Vagina (tissue), 2 donors: ENCODE data around the gene TASOR2. TPM values are rescaled to one million over a fixed set of nuclear protein-coding genes. Genes with fewer than 3 reads are reported as not detected.

Experiments
- DNase-seq, 2 donors: peaks; one replicate each; pipeline ENCODE4 v3.0.0-alpha.2; 2017; ENCODE audit errors: extremely low spot score in 2 of 2
- H3K27ac ChIP-seq: fragments of 200-600 bp; sonication (generic); one replicate; pipeline ENCODE4 v1.5.1; 2019
- H3K27me3 ChIP-seq: fragments of 200-600 bp; sonication (generic); one replicate; pipeline ENCODE4 v1.5.1; 2019
- H3K36me3 ChIP-seq, 2 donors: fragments of 200-600 bp; sonication (generic); one replicate each; pipeline ENCODE4 v1.5.1; 2017 to 2019
- H3K4me1 ChIP-seq: fragments of 200-600 bp; sonication (generic); one replicate; pipeline ENCODE4 v1.5.1; 2019
- H3K4me3 ChIP-seq, 2 donors: fragments of 200-600 bp; sonication (generic); 1 replicate in 1 of 2; 2 replicates in 1 of 2; pipeline ENCODE4 v1.5.1; 2016 to 2019
- H3K9me3 ChIP-seq: fragments of 200-600 bp; sonication (generic); one replicate; pipeline ENCODE4 v1.5.1; 2019
- CTCF ChIP-seq, 3 experiments: fragments of 450-650 bp in 2 of 3; fragments of 200-600 bp in 1 of 3; sonication (generic) in 1 of 3; IDR thresholded peaks; one replicate each; pipeline ENCODE4 v1.5.1; 2017 to 2019; ENCODE audit warnings: antibody characterized with exemption in 3 of 3, mild to moderate bottlenecking in 2 of 3, moderate library complexity in 2 of 3
- POLR2A ChIP-seq, 2 donors: fragments of 450-650 bp; IDR thresholded peaks; one replicate each; pipeline ENCODE4 v1.6.1; 2017; ENCODE audit warnings: antibody characterized with exemption in 2 of 2, mild to moderate bottlenecking in 2 of 2, moderate library complexity in 2 of 2
- POLR2AphosphoS5 ChIP-seq, 2 donors: sonication (generic); formaldehyde crosslinking; IDR thresholded peaks; one replicate each; pipeline ENCODE4 v1.9.0; 2017; ENCODE audit warnings: antibody characterized with exemption in 2 of 2, mild to moderate bottlenecking in 2 of 2, low read depth in 1 of 2; ENCODE audit not compliant: insufficient read depth in 1 of 2
- intact Hi-C: fragments of 100-400 bp; cut with DNase I; formaldehyde crosslinking; loops from one replicate; pipeline ENCODE4 v1.15.1; 2023
- total RNA-seq: library from RNA; depleted of rRNA; stranded (reverse); fragments of >200 nt; gene quantifications from one replicate; pipeline ENCODE4 v1.2.3, GENCODE V29; 2016

TASOR2 gene
- total RNA-seq, 1 donor from 2014 or later, result 51.6 TPM

DNA sequence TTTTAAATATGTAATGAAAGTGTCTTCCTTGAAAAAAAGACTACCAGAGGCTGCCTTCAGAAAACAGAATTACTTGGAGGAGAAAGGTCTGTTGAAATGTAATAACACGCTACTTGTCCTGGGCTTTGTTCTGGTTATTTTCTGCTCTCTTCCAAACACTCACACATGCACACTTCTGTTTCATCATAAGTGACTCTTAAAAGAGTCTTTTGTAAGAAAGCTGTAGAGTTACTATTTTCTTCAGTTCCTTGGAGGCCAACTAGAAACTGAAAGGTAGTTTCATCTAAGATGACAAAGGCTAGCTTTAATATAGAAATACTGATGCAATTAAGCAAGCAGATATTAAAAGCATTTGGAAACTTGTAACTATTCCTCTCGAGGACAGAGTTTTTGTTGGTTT is 39.1 kb downstream of the TASOR2 start:
- peaks cover 0 to 10% of the 10 kb centered on the region in 2 donors for H3K36me3 ChIP-seq
- TF ChIP-seq CTCF (IDR thresholded peaks at IDR 0.05) (no peak), POLR2AphosphoS5 (IDR thresholded peaks at IDR 0.05; ENCODE audit: insufficient read depth in 1 of 2, low read depth in 1 of 2) (no peak), POLR2A (IDR thresholded peaks at IDR 0.05) (no peak)
- no peaks in the 10 kb centered on the region for H3K4me1 ChIP-seq
- intact Hi-C loops, result no loop called here
- no peak for DNase-seq
- H3K4me3 ChIP-seq, result no peak overlapping the region
- H3K27ac ChIP-seq, result no peak overlapping the region
- no peaks in the 10 kb centered on the region for H3K27me3 ChIP-seq
- no peaks in the 10 kb centered on the region for H3K9me3 ChIP-seq

GRCh38 chr10:5730766-5731165 is 46.1 kb downstream of the TASOR2 start:
- H3K9me3 ChIP-seq, result no peaks in the 10 kb centered on the region
- intact Hi-C loops, result no loop called here
- no peaks in the 10 kb centered on the region for H3K4me1 ChIP-seq
- H3K27me3 ChIP-seq, result no peaks in the 10 kb centered on the region
- peaks cover 0 to 28% of the 10 kb centered on the region in 2 donors for H3K36me3 ChIP-seq
- no peak overlapping the region for H3K27ac ChIP-seq
- TF ChIP-seq POLR2A (IDR thresholded peaks at IDR 0.05), result no peak
- no peak for TF ChIP-seq POLR2AphosphoS5 (IDR thresholded peaks at IDR 0.05; ENCODE audit: insufficient read depth in 1 of 2, low read depth in 1 of 2)
- TF ChIP-seq CTCF (IDR thresholded peaks at IDR 0.05), result no peak
- no peak overlapping the region for H3K4me3 ChIP-seq
- DNase-seq, result no peak

DNA sequence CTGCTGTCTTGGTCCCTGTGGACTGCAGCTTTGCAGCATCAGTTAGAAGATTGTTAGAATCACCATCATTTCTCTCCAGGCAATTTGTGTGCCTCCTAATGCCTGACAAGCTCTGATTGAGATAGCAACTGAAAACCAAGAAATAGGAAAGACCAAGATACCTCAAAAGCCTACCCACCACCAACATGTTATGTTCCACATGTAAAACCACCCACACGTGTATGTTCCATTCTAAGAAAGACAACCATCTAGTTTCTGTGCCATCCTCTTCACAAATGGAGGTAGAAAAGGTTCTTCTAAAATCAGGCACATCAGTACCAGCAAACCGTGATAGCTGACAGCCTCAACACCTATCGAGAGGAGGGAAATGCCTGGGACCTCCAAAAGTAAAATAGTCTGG is 46.9 kb downstream of the TASOR2 start:
- TF ChIP-seq POLR2A (IDR thresholded peaks at IDR 0.05) (no peak), CTCF (IDR thresholded peaks at IDR 0.05) (no peak), POLR2AphosphoS5 (IDR thresholded peaks at IDR 0.05; ENCODE audit: insufficient read depth in 1 of 2, low read depth in 1 of 2) (no peak)
- H3K27me3 ChIP-seq, result no peaks in the 10 kb centered on the region
- H3K4me1 ChIP-seq, result no peaks in the 10 kb centered on the region
- no peak for DNase-seq
- no peak overlapping the region for H3K4me3 ChIP-seq
- no peak overlapping the region for H3K27ac ChIP-seq
- intact Hi-C loops, result no loop called here
- H3K9me3 ChIP-seq, result no peaks in the 10 kb centered on the region
- peaks cover 0 to 28% of the 10 kb centered on the region in 2 donors for H3K36me3 ChIP-seq

DNA sequence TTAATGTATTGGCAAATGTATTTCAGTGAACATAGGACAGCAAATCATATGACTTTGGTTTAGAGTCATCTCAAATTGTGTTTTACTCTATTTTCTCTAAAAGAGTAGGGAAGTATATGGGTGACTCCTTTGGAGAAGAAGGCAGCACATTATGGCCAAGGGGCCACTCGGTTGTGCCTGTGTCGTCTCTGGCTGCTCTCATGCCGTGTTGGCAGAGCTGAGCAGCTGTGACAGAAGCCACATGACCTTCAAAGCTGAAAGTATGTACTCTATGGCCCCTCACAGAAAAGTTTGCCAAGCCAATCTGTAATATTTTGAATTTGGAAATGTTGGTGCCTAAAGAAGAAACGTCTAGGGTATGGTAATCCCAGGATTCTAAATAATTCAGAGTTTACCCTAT is 47.5 kb downstream of the TASOR2 start:
- no peak overlapping the region for H3K27ac ChIP-seq
- H3K27me3 ChIP-seq, result no peaks in the 10 kb centered on the region
- peaks cover 0 to 24% of the 10 kb centered on the region in 2 donors for H3K36me3 ChIP-seq
- TF ChIP-seq CTCF (IDR thresholded peaks at IDR 0.05) (no peak), POLR2A (IDR thresholded peaks at IDR 0.05) (no peak), POLR2AphosphoS5 (IDR thresholded peaks at IDR 0.05; ENCODE audit: insufficient read depth in 1 of 2, low read depth in 1 of 2) (no peak)
- no peaks in the 10 kb centered on the region for H3K9me3 ChIP-seq
- H3K4me3 ChIP-seq, result no peak overlapping the region
- intact Hi-C loops, result no loop called here
- no peaks in the 10 kb centered on the region for H3K4me1 ChIP-seq
- no peak for DNase-seq

Other genes starting within 250 kb of the TASOR2 start
- 102 TPM for gene CALML5, start 185.3 kb upstream of the TASOR2 start, total RNA-seq
- 50.6 TPM for gene CALML3, start 159.9 kb upstream of the TASOR2 start, total RNA-seq
- 17.4 TPM for gene ASB13, start 18.2 kb upstream of the TASOR2 start, total RNA-seq
- 174 TPM for gene GDI2, start 128.6 kb downstream of the TASOR2 start, total RNA-seq
- gene ANKRD16, start 205.1 kb downstream of the TASOR2 start, total RNA-seq, result 17.7 TPM
- gene FBH1, start 205.4 kb downstream of the TASOR2 start, total RNA-seq, result 108 TPM